ENCODE measurements around the gene RAB40C. TPM values are rescaled to one million over a fixed set of nuclear protein-coding genes. Genes with fewer than 3 reads are reported as not detected.

RAB40C gene
- total and polyA plus RNA-seq, 2 donors (not counting 1 experiment from before 2014, with no cell fraction given): 12.7 to 26.9 TPM

- H3K79me2 ChIP-seq (ENCODE audit: control insufficient read depth, insufficient read depth, low read length): no peaks in the 10 kb centered on the region
- ATAC-seq (ENCODE audit: low read depth) (no peak), DNase-seq (no peak)
- no peaks in the 10 kb centered on the region for H3K9me3 ChIP-seq (ENCODE audit: control extremely low read depth in 1 of 3, control insufficient read depth in 2 of 3, insufficient read depth in 1 of 3, low read length in 2 of 3)
- no peak overlapping the region for H3K4me3 Mint-ChIP-seq
- H3K4me3 ChIP-seq (ENCODE audit: control extremely low read depth in 1 of 5, extremely low read depth in 1 of 5, insufficient read depth in 1 of 5, low read depth in 2 of 5, low read length in 4 of 5): no peak overlapping the region
- no peak overlapping the region for H3K9ac ChIP-seq (ENCODE audit: low read length)
- no peaks in the 10 kb centered on the region for H3K4me1 ChIP-seq (ENCODE audit: control insufficient read depth in 2 of 2, insufficient read depth in 2 of 2, low read length in 2 of 2)
- H2AFZ ChIP-seq (ENCODE audit: insufficient read depth, low read depth, low read length, poor library complexity, severe bottlenecking): no peak overlapping the region
- peaks cover 0 to 12% of the 10 kb centered on the region in 2 experiments for H3K36me3 ChIP-seq (replicated peaks in 1 of 2; ENCODE audit: control extremely low read depth in 1 of 2, control insufficient read depth in 1 of 2, extremely low read depth in 1 of 2, insufficient read depth in 2 of 2, low read length in 1 of 2)
- WGBS (ENCODE audit: insufficient coverage): 91% methylated on average over 29 of the region's 29 CpGs
- ChIA-PET POLR2A (no interaction called here), CTCF (no interaction called here)
- no peak overlapping the region for H3K4me2 ChIP-seq (replicated peaks; ENCODE audit: low read depth, low read length, poor library complexity, severe bottlenecking)
- peaks cover under 1% of the 10 kb centered on the region for H4K20me1 ChIP-seq (ENCODE audit: control insufficient read depth, insufficient read depth, low read length, poor library complexity, severe bottlenecking)
- no peaks in the 10 kb centered on the region for H3K9me3 Mint-ChIP-seq (ENCODE audit: insufficient read depth)
- TF ChIP-seq EZH2 (IDR thresholded peaks at IDR 0.05; ENCODE audit: borderline replicate concordance, insufficient read depth, low read depth, low read length, poor library complexity, severe bottlenecking): no peak
- TF ChIP-seq, protein P1, sequence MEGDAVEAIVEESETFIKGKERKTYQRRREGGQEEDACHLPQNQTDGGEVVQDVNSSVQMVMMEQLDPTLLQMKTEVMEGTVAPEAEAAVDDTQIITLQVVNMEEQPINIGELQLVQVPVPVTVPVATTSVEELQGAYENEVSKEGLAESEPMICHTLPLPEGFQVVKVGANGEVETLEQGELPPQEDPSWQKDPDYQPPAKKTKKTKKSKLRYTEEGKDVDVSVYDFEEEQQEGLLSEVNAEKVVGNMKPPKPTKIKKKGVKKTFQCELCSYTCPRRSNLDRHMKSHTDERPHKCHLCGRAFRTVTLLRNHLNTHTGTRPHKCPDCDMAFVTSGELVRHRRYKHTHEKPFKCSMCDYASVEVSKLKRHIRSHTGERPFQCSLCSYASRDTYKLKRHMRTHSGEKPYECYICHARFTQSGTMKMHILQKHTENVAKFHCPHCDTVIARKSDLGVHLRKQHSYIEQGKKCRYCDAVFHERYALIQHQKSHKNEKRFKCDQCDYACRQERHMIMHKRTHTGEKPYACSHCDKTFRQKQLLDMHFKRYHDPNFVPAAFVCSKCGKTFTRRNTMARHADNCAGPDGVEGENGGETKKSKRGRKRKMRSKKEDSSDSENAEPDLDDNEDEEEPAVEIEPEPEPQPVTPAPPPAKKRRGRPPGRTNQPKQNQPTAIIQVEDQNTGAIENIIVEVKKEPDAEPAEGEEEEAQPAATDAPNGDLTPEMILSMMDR (IDR thresholded peaks at IDR 0.05): no peak
- H3K27me3 ChIP-seq (replicated peaks in 1 of 4; ENCODE audit: control extremely low read depth in 1 of 4, control insufficient read depth in 3 of 4, insufficient read depth in 4 of 4, low read length in 3 of 4): no peaks in the 10 kb centered on the region
- H3K27me3 Mint-ChIP-seq: no peaks in the 10 kb centered on the region
- no peak overlapping the region for H3K27ac ChIP-seq (ENCODE audit: low read length in 2 of 2)
- intact Hi-C loops (cut with micrococcal nuclease): no loop called here
- no peaks in the 10 kb centered on the region for H3K4me1 Mint-ChIP-seq
- H3K27ac Mint-ChIP-seq: no peak overlapping the region
These were observed 39.4 kb downstream of the RAB40C start for GRCh38 chr16:629185-629832.

- Histone ChIP-seq H4K20me1 (ENCODE audit: control insufficient read depth, insufficient read depth, low read length, poor library complexity, severe bottlenecking) (peaks cover 6% of the 10 kb centered on the region), H3K36me3 (replicated peaks in 1 of 2; ENCODE audit: control extremely low read depth in 1 of 2, control insufficient read depth in 1 of 2, extremely low read depth in 1 of 2, insufficient read depth in 2 of 2, low read length in 1 of 2) (peaks cover 0 to 14% of the 10 kb centered on the region in 2 experiments), H3K9me3 (ENCODE audit: control extremely low read depth in 1 of 3, control insufficient read depth in 2 of 3, insufficient read depth in 1 of 3, low read length in 2 of 3) (no peaks in the 10 kb centered on the region), H3K4me2 (replicated peaks; ENCODE audit: low read depth, low read length, poor library complexity, severe bottlenecking) (no peak overlapping the region), H3K79me2 (ENCODE audit: control insufficient read depth, insufficient read depth, low read length) (peaks cover 3% of the 10 kb centered on the region), H2AFZ (ENCODE audit: insufficient read depth, low read depth, low read length, poor library complexity, severe bottlenecking) (no peak overlapping the region), H3K27ac (ENCODE audit: low read length in 2 of 2) (no peak overlapping the region), H3K9ac (ENCODE audit: low read length) (no peak overlapping the region), H3K4me1 (ENCODE audit: control insufficient read depth in 2 of 2, insufficient read depth in 2 of 2, low read length in 2 of 2) (peaks cover 0 to under 1% of the 10 kb centered on the region in 2 donors), H3K4me3 (ENCODE audit: control extremely low read depth in 1 of 5, extremely low read depth in 1 of 5, insufficient read depth in 1 of 5, low read depth in 2 of 5, low read length in 4 of 5) (no peak overlapping the region), H3K27me3 (replicated peaks in 1 of 4; ENCODE audit: control extremely low read depth in 1 of 4, control insufficient read depth in 3 of 4, insufficient read depth in 4 of 4, low read length in 3 of 4) (no peaks in the 10 kb centered on the region)
- no peak for ATAC-seq (ENCODE audit: low read depth)
- intact Hi-C loops (cut with micrococcal nuclease): no loop called here
- WGBS (ENCODE audit: insufficient coverage): 86% methylated on average over 9 of the region's 11 CpGs
- H3K4me3 Mint-ChIP-seq: no peak overlapping the region
- CTCF ChIA-PET: no interaction called here
- H3K9me3 Mint-ChIP-seq (ENCODE audit: insufficient read depth): no peaks in the 10 kb centered on the region
- no peak overlapping the region for H3K27ac Mint-ChIP-seq
- TF ChIP-seq, protein P1 (IDR thresholded peaks at IDR 0.05): no peak
- TF ChIP-seq EZH2 (IDR thresholded peaks at IDR 0.05; ENCODE audit: borderline replicate concordance, insufficient read depth, low read depth, low read length, poor library complexity, severe bottlenecking): no peak
- peaks cover 1% of the 10 kb centered on the region for H3K4me1 Mint-ChIP-seq
- POLR2A ChIA-PET: no interaction called here
- H3K27me3 Mint-ChIP-seq: no peaks in the 10 kb centered on the region
- DNase-seq: no peak
These were observed 40.0 kb downstream of the RAB40C start for GRCh38 chr16:629833-630248.

Measured in B cell (primary cell).